OCI-LY3 (cell line): ENCODE data around the gene HOXB1.
A peak's percentile ranks its signal among the peaks of the same experiment; 100 is the strongest.

Source experiments
- H2AFZ ChIP-seq: fragments of 200-600, 300-600 bp; shearing (Covaris generic); 2 replicates; pipeline ENCODE4 v1.6.0; 2014; ENCODE audit warnings: antibody characterized with exemption, low read depth, low read length
- H3K27ac ChIP-seq: fragments of 200-600, 300-600 bp; sonication (generic); 2 replicates; pipeline ENCODE4 v1.5.1; 2014; ENCODE audit warnings: mild to moderate bottlenecking, low read length, moderate library complexity, mixed read lengths
- H3K27me3 ChIP-seq: fragments of 200-600, 300-600 bp; sonication (generic); 2 replicates; pipeline ENCODE4 v1.6.1; 2014; ENCODE audit warnings: low read depth, low read length, mixed read lengths
- H3K36me3 ChIP-seq: fragments of 200-600, 300-600 bp; sonication (generic); replicated peaks from 2 replicates; pipeline ENCODE3; 2014; ENCODE audit warnings: low read depth, low read length, mixed read lengths
- H3K4me1 ChIP-seq: fragments of 300-600, 200-600 bp; sonication (generic); 2 replicates; pipeline ENCODE4 v1.6.1; 2014; ENCODE audit warnings: low read length, mixed read lengths
- H3K4me2 ChIP-seq: fragments of 200-600, 300-600 bp; sonication (generic); 2 replicates; pipeline ENCODE4 v1.6.1; 2014; ENCODE audit warnings: low read length, mixed read lengths
- H3K4me3 ChIP-seq: fragments of 300-600, 200-600 bp; sonication (generic); 2 replicates; pipeline ENCODE4 v1.5.1; 2014; ENCODE audit warnings: antibody characterized with exemption, mild to moderate bottlenecking, low read length, moderate library complexity
- H3K79me2 ChIP-seq: fragments of 300-600, 200-600 bp; shearing (Covaris generic); 2 replicates; pipeline ENCODE4 v1.6.1; 2014; ENCODE audit warnings: mild to moderate bottlenecking, low read length, mixed read lengths
- H3K9ac ChIP-seq: fragments of 300-600, 200-600 bp; shearing (Covaris generic); 2 replicates; pipeline ENCODE4 v1.6.0; 2014; ENCODE audit warnings: mild to moderate bottlenecking, low read length, moderate library complexity
- H3K9me3 ChIP-seq: fragments of 200-600, 300-600 bp; shearing (Covaris generic); 2 replicates; pipeline ENCODE4 v1.6.1; 2014; ENCODE audit warnings: low read length, mixed read lengths; ENCODE audit not compliant: insufficient read depth
- H4K20me1 ChIP-seq: fragments of 200-600, 300-600 bp; sonication (generic); 2 replicates; pipeline ENCODE4 v1.6.1; 2016; ENCODE audit warnings: low read length, mixed read lengths; ENCODE audit not compliant: insufficient read depth
- EZH2phosphoT487 ChIP-seq: fragments of 200-600 bp; shearing (Covaris generic); IDR thresholded peaks from 2 replicates; pipeline ENCODE4 v1.6.1; 2018; ENCODE audit warnings: antibody characterized with exemption, mixed run types, low read depth
- TF ChIP-seq, protein P1 (sequence below): fragments of 200-600, 300-600 bp; sonication (generic); IDR thresholded peaks from 2 replicates; pipeline ENCODE4 v1.5.1; 2014; ENCODE audit warnings: antibody characterized with exemption, low read length, low read depth

The HOXB1 gene

DNA sequence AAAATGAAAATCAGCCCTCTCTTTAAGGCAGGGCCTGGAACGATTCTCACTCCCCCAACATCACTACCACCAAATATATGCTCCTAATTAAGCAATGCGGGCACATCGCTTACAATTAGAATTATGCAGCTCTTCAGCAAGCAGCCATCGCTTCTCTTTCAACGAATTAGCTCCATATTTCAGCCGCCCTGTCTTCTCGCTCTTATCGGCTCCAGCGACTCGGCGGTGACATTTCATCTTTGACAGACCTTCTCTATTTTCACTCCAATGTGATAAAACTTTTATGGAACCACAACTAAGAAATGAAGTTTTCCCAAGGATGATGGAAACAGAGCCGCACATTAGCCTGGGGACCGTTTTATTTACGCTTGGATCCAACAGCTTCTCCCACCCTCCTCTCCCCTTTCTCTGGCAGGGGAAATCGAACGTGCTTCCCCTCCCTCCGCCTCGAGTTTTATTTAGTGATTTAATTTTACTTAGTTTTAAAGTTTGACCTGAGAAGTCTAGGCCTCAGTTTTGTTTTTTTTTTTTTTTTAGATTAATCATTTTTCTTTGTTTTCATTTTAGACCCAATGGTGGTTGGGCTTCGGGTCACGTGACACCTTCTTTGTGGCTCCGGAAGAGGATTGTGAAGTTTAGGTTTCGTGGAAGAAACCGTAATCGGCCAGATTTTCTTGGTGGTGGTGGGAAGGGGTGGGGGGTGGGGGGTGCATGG is 17.2 kb upstream of the HOXB1 start:
- Histone ChIP-seq H3K9ac (no peak overlapping the region), H3K4me1 (peaks cover 25% of the 10 kb centered on the region), H3K9me3 (no peaks in the 10 kb centered on the region), H3K4me2 (no peak overlapping the region), H3K27ac (no peak overlapping the region), H3K79me2 (peaks cover 41% of the 10 kb centered on the region), H3K27me3 (no peaks in the 10 kb centered on the region), H3K36me3 (peaks cover 18% of the 10 kb centered on the region), H2AFZ (no peak overlapping the region), H4K20me1 (no peaks in the 10 kb centered on the region), H3K4me3 (no peak overlapping the region)
- TF ChIP-seq, protein P1, sequence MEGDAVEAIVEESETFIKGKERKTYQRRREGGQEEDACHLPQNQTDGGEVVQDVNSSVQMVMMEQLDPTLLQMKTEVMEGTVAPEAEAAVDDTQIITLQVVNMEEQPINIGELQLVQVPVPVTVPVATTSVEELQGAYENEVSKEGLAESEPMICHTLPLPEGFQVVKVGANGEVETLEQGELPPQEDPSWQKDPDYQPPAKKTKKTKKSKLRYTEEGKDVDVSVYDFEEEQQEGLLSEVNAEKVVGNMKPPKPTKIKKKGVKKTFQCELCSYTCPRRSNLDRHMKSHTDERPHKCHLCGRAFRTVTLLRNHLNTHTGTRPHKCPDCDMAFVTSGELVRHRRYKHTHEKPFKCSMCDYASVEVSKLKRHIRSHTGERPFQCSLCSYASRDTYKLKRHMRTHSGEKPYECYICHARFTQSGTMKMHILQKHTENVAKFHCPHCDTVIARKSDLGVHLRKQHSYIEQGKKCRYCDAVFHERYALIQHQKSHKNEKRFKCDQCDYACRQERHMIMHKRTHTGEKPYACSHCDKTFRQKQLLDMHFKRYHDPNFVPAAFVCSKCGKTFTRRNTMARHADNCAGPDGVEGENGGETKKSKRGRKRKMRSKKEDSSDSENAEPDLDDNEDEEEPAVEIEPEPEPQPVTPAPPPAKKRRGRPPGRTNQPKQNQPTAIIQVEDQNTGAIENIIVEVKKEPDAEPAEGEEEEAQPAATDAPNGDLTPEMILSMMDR, result no peak
- TF ChIP-seq EZH2phosphoT487, result no peak

DNA sequence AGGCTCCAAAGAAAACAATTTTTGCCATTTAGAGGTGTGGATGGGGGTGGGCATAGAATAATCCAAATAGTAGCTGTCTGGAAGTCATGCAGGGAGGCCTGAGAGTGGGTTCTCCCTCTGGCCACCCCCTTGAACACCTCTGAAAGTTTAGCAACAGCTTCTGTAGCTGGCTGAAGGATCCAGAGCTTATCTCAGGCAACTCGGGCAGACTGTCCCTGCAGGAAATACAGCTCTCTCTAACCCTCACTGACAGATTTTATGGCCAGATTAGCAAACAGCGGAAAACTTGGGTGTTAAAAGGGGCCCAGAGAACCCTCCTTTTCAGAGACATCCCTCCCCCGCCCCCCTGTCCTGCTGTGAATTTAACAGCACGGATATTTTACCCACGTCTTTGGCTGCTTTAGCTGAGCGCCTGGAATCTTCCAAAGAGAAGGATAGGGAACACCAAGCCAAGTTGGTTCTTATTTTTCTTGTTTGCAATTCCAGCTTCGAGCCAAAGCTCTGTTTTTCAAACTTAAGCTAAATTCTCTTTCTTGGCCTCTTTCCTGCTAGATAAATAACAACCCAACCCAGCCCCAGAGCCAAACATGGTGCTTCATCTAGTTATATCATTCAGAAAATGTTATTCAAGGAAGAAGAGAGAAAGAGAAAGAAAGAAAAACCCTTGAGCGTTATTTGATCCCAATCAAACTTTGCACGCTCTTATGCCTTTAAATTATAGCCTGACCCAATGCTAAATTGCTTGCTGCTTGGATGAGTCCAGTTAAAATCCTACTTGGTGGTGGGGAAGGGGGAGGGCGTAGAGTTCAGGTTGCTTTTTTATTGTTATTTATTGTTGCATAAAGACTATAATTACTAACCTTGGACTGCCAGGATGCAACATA is 16.4 kb upstream of the HOXB1 start:
- H2AFZ ChIP-seq, result no peak overlapping the region
- no peak for TF ChIP-seq EZH2phosphoT487
- TF ChIP-seq, protein P1, result no peak
- H3K27me3 ChIP-seq, result no peaks in the 10 kb centered on the region
- no peak overlapping the region for H3K4me2 ChIP-seq
- H3K4me1 ChIP-seq, result peaks cover 22% of the 10 kb centered on the region
- peaks cover 47% of the 10 kb centered on the region for H3K79me2 ChIP-seq
- no peak overlapping the region for H3K4me3 ChIP-seq
- peaks cover 21% of the 10 kb centered on the region for H3K36me3 ChIP-seq
- H4K20me1 ChIP-seq, result no peaks in the 10 kb centered on the region
- H3K27ac ChIP-seq, result 0 out of 2 replicates have a peak overlapping the region, but pooled peaks have one; percentile 11
- H3K9ac ChIP-seq, result no peak overlapping the region
- H3K9me3 ChIP-seq, result no peaks in the 10 kb centered on the region

DNA sequence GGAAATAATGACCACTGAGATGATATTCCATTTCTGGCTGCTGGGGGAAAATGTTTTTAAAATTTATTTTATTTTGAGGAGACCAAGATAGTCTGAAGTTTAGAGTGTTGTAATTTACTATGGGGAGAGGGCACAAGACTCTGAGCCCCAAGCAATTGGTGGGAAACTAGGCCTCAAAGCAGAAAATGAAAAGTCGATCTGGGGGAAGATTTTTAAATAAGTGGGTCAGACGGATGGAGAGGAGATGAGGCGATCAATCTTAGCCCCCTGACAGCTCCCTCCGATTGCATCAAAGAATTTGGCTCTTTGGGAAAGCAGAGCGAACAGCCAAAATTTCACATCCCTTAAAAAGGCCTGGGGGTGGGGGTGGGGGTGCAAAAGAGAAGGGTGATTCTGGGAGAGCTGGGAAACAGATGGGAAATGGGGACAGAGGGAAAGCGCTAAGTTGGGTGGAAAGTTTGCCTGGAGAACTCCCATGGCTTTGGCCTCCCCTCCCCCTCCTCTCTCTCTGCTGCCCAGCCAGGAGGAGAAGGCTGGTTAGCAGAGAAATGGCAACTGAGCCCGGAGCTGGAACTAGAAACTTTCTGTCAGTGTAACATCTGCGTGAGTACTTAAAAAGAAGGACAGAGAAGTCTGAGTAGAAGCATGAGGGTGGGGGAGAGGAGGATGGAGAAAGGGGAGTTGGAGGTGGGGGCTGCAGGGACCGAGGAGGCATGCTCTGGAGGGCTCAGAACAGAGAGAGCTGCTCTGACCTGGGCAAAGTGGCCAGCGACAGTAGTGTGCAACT is 15.5 kb upstream of the HOXB1 start:
- Histone ChIP-seq H3K4me2 (no peak overlapping the region), H3K27me3 (no peaks in the 10 kb centered on the region), H3K9ac (no peak overlapping the region), H3K4me3 (no peak overlapping the region), H3K4me1 (peaks cover 19% of the 10 kb centered on the region), H2AFZ (no peak overlapping the region), H3K36me3 (peaks cover 20% of the 10 kb centered on the region), H3K9me3 (no peaks in the 10 kb centered on the region), H3K27ac (0 out of 2 replicates have a peak overlapping the region, but pooled peaks have one; percentile 11), H4K20me1 (no peaks in the 10 kb centered on the region), H3K79me2 (peaks cover 46% of the 10 kb centered on the region)
- TF ChIP-seq, protein P1, result no peak
- no peak for TF ChIP-seq EZH2phosphoT487
